DMS153 treated with DMSO at 0.1 percent for 48 hours (cell line): Measurements from ENCODE around the gene SGK2.
A peak's percentile ranks its signal among the peaks of the same experiment; 100 is the strongest.

Experiments used
- DNase-seq: peaks from one replicate; lab custom pipeline; 2025; ENCODE audit not compliant: unreplicated experiment; lab: John Stamatoyannopoulos, UW

The SGK2 gene

GRCh38 chr20:43558412-43559146, at the start of gene SGK2:
SGK2 (plus strand) TSS chr20:43559027; CDS start chr20:43566496, 7,469 bp downstream.
- no peak for DNase-seq

DNA sequence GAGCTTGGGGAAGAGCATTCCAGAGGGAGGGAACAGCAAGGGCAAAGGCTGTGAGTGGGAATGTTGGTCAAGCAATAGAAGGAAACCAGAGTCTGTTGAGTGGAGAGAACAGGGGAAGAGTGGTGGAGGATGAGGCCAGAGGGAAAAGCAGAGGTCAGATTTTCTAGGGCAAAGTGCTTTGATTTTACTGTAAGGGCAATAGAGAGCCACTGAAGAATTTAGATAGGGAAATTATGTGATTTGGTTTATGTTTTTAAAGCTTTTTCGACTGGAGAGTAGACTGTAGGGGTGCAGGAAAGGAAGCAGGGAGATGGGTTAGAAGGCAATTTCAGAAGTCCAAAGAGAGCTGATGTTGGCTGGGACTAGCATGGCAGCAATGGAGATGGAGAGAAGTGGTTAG, 46.9 kb upstream of the SGK2 start:
- no peak for DNase-seq

- no peak for DNase-seq
These were observed 45.4 kb upstream of the SGK2 start for GRCh38 chr20:43513372-43513930.

- DNase-seq, result peak; percentile 85
These were observed 44.7 kb upstream of the SGK2 start for GRCh38 chr20:43513931-43514647.

DNA sequence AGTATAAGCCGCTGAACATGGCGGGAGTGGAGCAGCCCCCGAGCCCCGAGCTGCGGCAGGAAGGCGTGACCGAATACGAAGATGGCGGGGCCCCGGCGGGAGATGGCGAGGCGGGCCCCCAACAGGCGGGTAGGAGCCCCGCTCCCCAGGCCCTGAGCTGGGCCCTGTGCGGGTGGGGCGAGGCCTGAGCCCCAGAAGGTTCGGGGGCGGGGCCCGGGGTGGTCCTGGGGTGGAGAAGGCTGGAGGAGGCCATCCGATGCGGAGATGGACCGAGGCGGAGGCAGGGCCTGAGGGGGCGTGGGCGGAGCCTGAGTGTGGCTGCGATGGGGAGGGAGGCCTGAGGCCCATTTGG, 44.2 kb upstream of the SGK2 start:
- DNase-seq, result no peak

GRCh38 chr20:43515628-43516027, 43.2 kb upstream of the SGK2 start:
- no peak for DNase-seq

DNA sequence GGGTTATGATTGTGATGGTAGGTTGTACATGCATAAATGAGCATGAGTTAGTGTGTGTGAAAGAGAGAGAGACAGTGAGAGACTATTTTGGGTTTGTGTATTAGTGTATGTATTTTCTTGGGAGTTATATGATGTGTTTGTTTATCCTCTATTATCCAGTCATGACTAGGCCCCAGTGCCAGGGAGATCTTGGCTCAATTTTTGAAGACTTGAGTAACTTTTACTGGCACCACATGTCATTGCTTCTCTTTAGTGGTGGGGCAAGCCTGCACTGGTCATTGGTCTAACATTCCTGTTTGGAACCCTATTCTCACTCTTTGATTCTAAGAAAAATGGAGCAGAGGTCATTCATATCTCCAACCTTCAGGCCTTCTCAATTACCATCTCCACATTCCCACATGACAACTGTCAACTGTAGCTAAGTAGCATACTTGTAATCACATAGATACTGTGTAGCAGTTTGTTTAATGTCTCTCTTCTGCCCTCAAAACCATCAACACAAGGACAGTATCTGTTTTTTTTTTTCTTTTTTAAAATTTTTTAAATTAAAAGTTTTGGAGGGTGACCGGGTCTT, 42.5 kb upstream of the SGK2 start:
- no peak for DNase-seq

- DNase-seq, result no peak
These were observed 38.7 kb upstream of the SGK2 start for GRCh38 chr20:43520074-43520630.

DNA sequence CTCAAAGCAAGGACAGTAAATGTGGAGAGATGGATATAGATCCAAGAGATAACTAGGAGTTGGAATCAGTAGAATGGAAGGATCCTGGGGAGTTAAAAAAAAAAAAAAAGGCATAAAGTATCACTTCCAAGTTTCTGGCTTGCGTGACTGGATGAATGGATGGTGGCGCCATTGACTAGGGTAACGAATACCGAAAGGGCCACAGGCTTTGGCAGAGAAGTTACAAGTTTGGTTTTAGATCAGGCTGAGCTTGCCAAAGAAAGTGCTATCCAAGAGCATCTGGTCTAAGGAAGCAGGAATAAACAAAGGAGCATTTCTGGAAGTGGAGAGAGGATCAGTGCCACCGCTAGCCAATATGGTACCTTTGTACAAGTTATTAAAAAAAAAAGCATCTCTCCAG, 33.8 kb upstream of the SGK2 start:
- no peak for DNase-seq

- no peak for DNase-seq
These were observed 30.5 kb upstream of the SGK2 start for GRCh38 chr20:43528258-43528875.

DNA sequence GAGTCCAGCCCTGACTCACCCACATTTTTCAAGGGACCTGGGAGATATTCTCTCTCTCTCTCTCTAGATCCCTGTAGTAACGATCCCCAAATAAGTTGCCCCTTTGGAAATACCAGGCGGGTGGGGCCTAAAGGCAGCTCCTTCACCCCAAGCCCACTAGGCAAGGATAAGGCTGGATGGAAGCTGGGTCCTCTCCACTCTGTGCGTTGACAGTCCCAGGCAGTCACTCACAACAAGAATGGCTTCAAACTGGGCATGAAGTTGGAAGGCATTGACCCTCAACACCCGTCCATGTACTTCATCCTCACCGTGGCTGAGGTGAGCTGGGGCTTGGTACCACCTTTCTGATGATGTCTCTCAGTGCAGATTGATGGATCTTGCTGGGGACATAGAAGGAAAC, 29.8 kb upstream of the SGK2 start:
- no peak for DNase-seq

- DNase-seq, result no peak
These were observed 29.2 kb upstream of the SGK2 start for GRCh38 chr20:43529457-43530153.

DNA sequence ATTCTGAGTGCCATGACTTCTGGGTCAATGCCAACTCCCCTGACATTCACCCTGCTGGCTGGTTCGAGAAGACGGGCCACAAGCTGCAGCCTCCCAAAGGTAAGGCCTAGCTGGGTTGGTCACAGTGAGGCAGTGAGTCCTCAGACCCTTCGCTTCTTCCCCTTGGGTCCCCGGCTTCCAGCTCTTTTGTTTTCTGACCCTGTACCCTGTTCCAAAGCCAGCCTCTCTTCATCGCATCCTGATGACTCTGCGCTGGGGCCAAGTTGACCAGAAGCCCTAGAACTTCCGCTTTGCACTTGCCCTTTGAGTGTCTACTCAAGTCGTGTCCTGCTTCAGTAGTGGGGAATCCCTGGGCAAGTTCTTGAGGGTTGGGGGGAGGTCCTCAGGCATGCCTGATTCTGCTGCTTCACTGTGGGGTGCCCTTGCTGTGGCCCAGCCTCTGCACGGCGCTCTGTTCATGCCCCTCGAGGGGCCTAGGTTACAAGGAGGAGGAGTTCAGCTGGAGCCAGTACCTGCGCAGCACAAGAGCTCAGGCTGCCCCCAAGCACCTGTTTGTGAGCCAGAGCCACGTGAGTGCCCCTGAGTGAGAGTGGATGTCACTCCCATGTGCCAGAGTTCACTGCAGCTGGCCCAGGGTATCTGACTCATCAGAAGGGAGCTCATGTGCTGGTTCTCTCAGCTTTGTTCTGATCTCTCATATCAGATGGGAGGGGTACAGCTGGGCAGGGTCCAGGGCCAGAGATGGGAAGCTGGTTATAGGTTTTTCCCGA, 28.3 kb upstream of the SGK2 start:
- DNase-seq, result no peak

- no peak for DNase-seq
These were observed 27.8 kb upstream of the SGK2 start for GRCh38 chr20:43531091-43531443.

DNA sequence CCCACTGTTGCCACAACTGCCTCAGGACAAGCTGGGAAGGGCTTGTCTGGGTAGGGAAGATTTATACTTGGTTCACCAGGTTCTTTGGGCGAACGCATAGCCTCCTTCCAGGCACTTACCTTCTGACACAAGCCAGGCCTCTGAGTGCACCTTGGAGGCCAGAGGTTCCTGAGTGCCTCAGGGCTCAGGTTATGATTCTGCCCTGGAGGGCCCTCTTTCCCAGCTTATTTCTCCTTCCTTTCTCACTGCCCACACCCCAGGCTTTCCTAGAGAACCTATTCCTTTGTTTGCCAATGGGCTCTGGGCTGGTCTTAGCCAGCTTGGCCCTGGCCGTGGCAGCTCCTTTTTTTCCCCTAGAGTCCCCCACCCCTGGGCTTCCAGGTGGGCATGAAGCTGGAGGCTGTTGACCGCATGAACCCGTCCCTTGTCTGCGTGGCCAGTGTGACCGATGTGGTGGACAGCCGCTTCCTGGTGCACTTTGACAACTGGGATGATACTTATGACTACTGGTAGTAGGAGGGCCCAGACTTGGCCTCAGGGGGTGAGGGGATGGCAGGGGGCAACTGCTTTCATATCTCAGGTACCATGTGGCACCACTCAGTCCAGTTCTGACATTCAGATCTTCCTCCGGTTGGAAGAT, 26.3 kb upstream of the SGK2 start:
- no peak for DNase-seq

- DNase-seq, result no peak
These were observed 25.8 kb upstream of the SGK2 start for GRCh38 chr20:43533060-43533459.

GRCh38 chr20:43534016-43534415, 24.8 kb upstream of the SGK2 start:
- DNase-seq, result no peak

DNA sequence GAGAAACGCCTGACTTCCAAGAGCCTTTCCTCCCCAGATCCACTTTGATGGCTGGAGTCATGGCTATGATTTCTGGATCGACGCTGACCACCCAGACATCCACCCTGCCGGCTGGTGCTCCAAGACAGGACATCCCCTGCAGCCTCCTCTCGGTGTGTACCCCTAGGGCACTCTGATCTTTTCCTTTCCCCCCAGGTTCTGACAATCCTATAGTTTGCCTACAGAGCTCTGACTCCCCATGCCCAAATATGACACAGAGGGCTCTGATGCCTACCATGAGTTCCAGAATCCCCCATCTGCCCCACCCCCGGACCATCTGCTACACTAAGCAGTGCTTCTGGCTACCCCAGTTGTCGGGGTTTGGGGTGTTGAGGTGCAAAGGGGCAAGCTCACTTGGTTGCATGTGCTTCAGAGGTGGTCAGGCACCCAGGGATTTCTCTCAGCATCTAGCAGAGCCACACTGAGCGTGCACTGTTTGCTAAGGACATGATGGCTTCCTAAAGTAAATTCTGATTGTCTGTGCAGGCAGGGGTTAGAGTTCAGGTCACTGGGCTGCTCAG, 24.0 kb upstream of the SGK2 start:
- no peak for DNase-seq

DNA sequence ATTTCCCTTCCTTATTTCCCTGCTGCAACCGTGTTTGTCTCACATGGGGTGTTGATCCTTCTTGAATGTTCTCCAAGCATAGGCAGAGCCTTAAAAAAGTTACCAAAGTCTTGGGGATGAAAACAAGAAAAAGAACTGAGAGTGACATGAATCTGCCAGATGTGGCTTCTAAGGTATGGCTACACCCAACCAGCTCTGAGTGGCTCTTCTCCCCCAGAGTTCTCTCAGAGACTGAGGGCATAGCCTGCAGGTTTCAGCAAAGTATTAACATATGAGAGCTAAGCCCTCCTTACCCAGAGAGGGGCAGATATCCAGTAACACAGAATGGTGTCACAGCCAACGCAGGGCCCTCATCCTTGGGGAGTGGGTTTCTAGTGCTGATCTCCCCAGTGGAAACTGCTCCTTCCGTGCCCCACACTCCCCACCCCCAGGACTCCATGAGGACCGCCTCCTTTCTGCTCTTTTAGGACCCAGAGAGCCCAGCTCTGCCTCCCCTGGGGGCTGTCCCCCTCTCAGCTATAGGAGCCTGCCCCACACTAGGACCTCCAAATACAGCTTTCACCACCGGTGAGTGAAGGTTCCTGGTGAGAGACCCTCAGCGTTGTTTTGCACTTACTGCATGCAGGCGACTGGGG, 23.3 kb upstream of the SGK2 start:
- no peak for DNase-seq
